RCC 7860 (cell line): ENCODE data around the gene OLFML1.

Experiments used
- DNase-seq: peaks from one replicate; pipeline ENCODE4 v3.0.0-alpha.2; 2015; ENCODE audit warnings: low spot score
- FAIRE-seq: peaks from 2 replicates; lab custom pipeline; 2012; peaks lifted over from hg19 to GRCh38; lab: Jason Lieb, UNC

The OLFML1 gene

DNA sequence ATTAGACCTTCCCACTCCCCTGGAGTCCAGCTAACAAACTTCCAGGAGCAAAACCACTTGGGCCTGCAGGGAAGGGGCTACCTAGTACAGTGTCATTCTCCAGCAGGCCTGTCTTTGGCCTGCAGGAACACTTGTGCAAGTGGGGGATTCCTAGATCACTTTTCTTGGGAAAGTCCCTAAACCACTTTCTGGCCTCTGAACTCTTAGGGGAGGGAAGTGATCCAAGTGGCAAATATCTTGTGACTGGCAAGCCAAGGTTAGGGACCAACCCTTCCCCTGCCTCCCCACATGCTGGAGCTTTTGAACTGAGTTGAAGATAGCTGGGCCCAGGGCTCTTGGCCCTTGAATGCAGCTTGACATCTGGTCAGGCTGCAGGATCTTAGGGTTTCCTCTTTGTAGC lies 45.7 kb downstream of the OLFML1 start:
- FAIRE-seq: no peak
- no peak for DNase-seq

- no peak for DNase-seq
Observed at GRCh38 chr11:7532405-7533145, 47.3 kb downstream of the OLFML1 start.

GRCh38 chr11:7533199-7534041 lies 48.1 kb downstream of the OLFML1 start:
- no peak for DNase-seq
- FAIRE-seq: no peak

More at GRCh38 chr11:7532405-7533145, 47.3 kb downstream of the OLFML1 start:
- FAIRE-seq: no peak

DNA sequence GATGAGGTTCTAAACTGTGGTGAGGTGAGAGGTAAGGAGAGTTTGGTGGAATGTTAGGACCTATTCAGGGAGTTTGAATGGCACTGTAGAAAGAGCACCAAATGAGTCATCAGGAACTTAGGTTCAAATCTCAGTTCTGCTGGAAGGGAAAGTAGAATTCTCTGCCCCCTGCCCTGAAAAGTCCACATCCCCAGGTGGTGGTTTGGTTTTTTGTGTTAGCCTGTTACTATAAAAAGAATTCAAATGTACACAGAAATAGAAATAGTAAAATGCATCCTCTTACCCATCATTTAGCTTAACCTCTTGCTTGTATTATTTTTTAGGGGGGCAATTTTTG lies 48.7 kb downstream of the OLFML1 start:
- FAIRE-seq (no peak), DNase-seq (no peak)

DNA sequence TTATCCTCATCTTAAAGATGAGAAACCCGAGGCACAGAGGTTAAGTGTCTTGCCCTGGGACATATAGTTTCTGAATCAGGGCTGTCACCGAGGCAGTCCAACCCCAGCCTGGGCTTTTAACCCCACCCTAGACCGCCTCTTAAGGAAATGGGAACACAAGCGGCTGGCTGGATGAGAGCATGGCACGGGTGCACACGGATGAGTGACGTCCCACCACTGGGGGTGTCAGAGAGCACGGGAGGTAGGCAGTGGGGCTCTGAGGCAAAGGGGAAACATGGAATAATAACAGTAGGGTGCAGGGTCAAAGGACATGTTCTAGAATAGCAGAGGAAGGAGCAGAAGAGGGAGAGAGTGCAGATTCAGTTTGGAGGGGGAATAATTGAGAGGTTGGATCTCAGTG lies 50.8 kb downstream of the OLFML1 start:
- FAIRE-seq: no peak
- no peak for DNase-seq

- DNase-seq: no peak
- no peak for FAIRE-seq
Observed at GRCh38 chr11:7537265-7537664, 52.0 kb downstream of the OLFML1 start.

GRCh38 chr11:7538031-7538430 lies 52.7 kb downstream of the OLFML1 start:
- FAIRE-seq (no peak), DNase-seq (no peak)

DNA sequence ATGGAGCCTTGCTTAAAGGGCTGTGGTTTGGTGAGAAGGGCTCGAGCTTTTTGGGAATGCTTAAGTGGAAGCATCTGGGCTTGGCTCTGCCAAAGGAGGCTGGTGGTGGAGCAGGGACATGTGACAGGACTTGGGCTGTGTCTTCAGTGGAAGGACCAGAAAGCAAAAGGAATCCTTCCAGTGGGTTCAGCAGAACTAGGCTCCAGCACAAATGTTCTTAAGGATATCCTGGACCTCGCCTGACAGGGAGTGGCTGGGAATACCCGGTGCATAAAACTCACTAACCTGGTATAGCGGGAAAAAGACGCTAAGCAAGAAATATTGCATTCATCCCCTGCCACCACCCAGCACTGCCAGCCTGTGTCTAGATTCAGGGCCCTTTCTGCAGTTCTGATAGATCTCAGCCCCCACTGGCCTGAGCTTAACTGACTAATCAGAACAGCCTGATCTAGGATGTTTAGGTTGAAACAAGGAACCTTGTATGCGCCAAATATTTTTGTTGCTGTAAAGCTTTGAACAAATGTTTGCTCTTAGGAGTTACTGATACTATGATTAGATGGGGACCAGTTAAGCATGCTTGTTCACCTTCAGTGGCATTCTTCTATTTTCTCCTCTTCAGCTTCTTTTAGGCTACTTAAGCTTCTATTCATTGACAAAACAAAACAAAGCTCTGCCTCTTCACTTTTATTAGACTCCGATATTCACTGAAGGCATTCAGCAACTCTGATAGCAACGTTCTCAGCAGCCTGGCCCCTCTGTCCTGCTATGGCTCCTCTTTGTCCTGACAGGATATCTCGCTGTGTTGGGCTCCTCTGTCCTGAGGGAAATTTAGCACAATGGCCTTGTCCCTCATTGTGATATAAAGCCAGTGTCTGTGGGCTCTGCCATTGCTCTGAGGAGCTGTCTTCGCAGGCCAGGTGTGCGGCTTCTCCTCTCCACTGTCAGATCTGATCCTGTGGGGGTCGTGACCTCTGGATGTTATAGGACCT lies 53.5 kb downstream of the OLFML1 start:
- DNase-seq: no peak
- FAIRE-seq: no peak

- DNase-seq (no peak), FAIRE-seq (no peak)
Observed at GRCh38 chr11:7540830-7541555, 55.7 kb downstream of the OLFML1 start.

- DNase-seq: no peak
- no peak for FAIRE-seq
Observed at GRCh38 chr11:7543302-7543701, 58.0 kb downstream of the OLFML1 start.

DNA sequence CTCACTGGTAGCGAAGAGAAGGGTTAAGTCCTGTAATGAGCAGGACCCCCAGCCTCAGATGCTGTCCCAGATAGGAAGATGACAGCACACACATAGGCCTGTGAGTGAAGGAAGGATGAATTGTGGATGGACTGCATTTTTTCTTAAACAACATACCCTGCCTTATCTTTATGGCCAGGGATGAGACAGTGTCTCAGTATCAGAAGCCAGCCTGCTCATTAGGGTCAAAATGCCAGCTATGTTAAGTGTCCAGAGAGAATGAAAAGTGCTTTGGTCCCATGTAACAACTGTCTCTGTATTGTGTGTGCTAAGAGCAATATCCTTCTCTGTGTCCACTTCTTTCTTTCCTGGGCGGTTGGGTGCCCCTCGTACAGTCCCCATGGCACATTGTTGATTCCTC lies 58.7 kb downstream of the OLFML1 start:
- DNase-seq (no peak), FAIRE-seq (no peak)

DNA sequence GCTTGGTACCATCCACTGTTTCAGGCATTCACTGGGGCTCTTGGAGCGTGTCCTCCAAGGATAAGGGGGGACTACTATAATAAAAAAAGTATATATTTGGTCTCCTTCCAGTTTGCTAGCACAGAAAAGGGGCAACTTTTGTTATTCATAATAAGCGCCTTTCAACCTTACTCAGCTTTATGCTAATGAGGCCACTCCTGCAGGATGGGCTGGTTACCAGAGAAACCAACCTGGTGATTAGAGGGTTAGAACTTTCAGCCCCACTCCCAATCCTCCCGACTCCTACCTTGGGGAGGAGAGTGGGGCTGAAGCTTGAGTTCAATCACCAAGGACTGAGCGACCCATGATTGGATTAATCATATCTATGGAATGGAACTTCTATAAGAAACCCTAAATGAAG lies 60.3 kb downstream of the OLFML1 start:
- no peak for FAIRE-seq
- no peak for DNase-seq

DNA sequence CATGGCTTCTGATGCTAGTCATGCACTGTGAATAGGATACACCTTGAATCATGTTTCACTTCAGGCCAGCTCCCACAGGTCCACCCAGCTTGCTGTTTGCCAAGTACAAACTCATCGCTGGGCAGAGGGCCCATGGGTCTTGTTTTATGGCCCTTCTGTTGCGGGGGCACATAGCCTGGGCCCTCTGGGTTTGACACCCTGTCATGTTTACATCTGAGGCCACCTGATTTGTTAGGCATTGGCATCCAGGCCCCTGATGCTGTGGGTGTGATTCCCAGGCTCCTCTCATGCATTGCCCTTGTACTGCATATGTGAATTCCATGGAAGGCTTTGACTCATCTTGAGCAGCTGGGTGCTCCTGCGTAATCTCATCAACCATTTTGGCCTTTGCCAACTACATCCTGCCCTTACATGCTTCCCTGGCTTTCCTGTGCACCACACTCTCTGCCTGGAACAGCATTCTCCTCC lies 61.1 kb downstream of the OLFML1 start:
- DNase-seq (no peak), FAIRE-seq (no peak)

DNA sequence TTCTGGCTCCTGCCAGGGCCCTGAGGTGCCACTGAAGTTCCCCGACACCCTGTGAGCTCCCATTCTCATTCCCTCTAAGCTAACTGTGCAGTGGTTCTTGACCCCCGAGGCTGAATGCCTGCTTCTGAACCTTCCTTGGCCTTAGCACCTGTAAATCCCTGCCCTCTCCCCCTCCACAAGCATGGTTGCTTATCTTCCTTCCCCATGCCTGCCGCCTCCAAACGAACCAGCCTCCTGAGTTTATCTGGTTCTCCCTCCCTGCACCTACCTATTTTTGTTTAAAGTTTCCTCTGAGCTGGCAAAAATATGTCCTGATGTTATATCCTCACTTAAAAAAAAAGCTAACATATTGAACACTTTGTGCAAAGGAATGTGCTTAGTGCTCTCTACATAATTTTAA lies 62.4 kb downstream of the OLFML1 start:
- DNase-seq: no peak
- FAIRE-seq: no peak

DNA sequence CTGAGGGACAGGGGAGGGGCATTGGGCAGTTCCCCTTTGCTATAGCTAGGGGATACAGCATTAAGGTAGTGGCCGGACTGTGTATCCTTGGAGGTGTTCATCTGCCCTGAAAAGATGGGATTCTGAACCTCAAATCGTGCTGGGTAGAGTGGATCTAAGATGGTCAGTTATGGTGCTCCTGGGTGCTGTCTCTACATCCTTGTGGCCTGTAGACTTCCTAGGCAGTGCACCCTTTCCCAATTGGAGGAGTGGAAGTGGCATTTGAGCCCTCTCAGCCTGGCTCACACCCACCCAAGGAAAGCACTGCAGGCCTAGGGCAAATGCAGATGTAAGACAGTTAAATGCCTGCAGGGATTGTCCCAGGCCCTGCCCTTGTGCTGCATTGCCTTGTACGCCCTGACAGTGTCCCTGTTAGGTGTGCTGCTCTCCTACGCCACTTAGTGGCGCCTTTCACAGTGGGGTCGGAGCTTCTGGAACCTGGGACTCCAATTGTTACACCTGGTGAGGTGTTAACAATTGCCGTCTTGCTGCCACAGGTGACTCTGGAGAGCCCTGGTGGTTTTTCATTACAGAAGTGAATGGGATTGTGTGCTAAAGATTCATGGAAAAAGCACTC lies 63.5 kb downstream of the OLFML1 start:
- no peak for FAIRE-seq
- DNase-seq: no peak

DNA sequence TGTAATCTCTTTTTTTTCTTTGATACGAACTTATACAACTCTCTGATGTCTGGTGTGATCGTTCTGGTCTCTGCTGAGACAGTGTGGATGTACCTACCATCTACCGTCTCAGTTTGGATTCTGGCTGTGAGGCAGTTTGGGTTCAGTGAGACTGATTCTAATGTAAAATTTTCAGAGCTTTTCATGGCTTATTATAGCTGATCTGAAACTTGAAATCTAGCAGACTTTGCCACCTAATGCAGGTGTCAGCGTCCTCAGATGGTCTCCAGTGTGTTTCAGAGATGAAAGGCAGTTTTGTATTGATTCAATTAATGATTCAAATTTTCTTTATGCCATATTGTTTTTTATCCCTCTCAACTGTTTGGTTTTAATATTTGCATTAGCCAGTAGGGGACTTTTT lies 64.4 kb downstream of the OLFML1 start:
- FAIRE-seq: no peak

GRCh38 chr11:7551571-7551970 lies 66.3 kb downstream of the OLFML1 start:
- DNase-seq (no peak), FAIRE-seq (no peak)

More for the DNA sequence above, 64.4 kb downstream of the OLFML1 start:
- no peak for DNase-seq

GRCh38 chr11:7552666-7553065 lies 67.4 kb downstream of the OLFML1 start:
- no peak for FAIRE-seq
- DNase-seq: no peak

GRCh38 chr11:7555052-7555699 lies 69.9 kb downstream of the OLFML1 start:
- no peak for DNase-seq

More at GRCh38 chr11:7555052-7555699, 69.9 kb downstream of the OLFML1 start:
- no peak for FAIRE-seq
